Adrenal gland (tissue), 12 donors: ENCODE results near the gene KTI12. TPM values are rescaled to one million over a fixed set of nuclear protein-coding genes. Genes with fewer than 3 reads are reported as not detected.

Source experiments
- DNase-seq, 7 donors: peaks; one replicate each; pipeline ENCODE4 v3.0.0-alpha.2; 2019 to 2020
- H3K27ac ChIP-seq, 5 donors: fragments of 200-600 bp; sonication (generic) in 4 of 5; 1 replicate in 3 of 5; 2 replicates in 2 of 5; pipeline versions ENCODE4 v1.5.1 to v1.8.0; 2016 to 2020; ENCODE audit warnings: mild to moderate bottlenecking in 1 of 5
- H3K27me3 ChIP-seq: fragments of 200-600 bp; 2 replicates; pipeline ENCODE4 v1.8.0; 2021
- H3K36me3 ChIP-seq, 2 donors: fragments of 200-600 bp; replicated peaks in 1 of 2; 1 replicate in 1 of 2; 2 replicates in 1 of 2; pipeline versions ENCODE4 v1.5.1 to v1.8.0; 2018 to 2022
- H3K4me1 ChIP-seq, 2 donors: fragments of 200-600 bp; replicated peaks in 1 of 2; 1 replicate in 1 of 2; 2 replicates in 1 of 2; pipeline versions ENCODE4 v1.5.1 to v1.8.0; 2018 to 2021
- H3K4me3 ChIP-seq, 4 donors: fragments of 200-600 bp; sonication (generic) in 3 of 4; one replicate each; pipeline ENCODE4 v1.5.1; 2016 to 2018
- H3K9me3 ChIP-seq, 3 donors: fragments of 200-600 bp; sonication (generic) in 1 of 3; replicated peaks in 1 of 3; 1 replicate in 2 of 3; 2 replicates in 1 of 3; pipeline versions ENCODE4 v1.5.1 to v1.8.0; 2016 to 2021
- CTCF ChIP-seq, 6 experiments: fragments of 450-650 bp in 4 of 6; fragments of 200-600 bp in 2 of 6; sonication (generic) in 1 of 6; IDR thresholded peaks; 1 replicate in 5 of 6; 2 replicates in 1 of 6; pipeline versions ENCODE4 v1.5.1 to v1.8.0; 2016 to 2021; ENCODE audit warnings: antibody characterized with exemption in 6 of 6, mild to moderate bottlenecking in 2 of 6, moderate library complexity in 1 of 6
- POLR2A ChIP-seq, 2 donors: fragments of 450-650 bp; IDR thresholded peaks; one replicate each; pipeline ENCODE4 v1.6.1; 2017; ENCODE audit warnings: antibody characterized with exemption in 2 of 2, mild to moderate bottlenecking in 2 of 2, moderate library complexity in 1 of 2
- WGBS, 4 donors: extraction: QIAGEN DNeasy Blood & Tissue Kit in 2 of 4; methylation state at CpG; one replicate each; pipeline versions ENCODE4 v1.1.5 to v1.1.7; 2013 to 2017; 5-methylcytosine and 5-hydroxymethylcytosine counted together
- intact Hi-C, 2 donors: fragments of 100-400 bp; cut with DNase I; formaldehyde crosslinking; loops; one replicate each; pipeline versions ENCODE4 v1.14.1 to v1.15.0; 2022 to 2023
- polyA plus RNA-seq, 3 donors: library from polyadenylated mRNA; stranded (reverse); fragments of 200-250 nt in 2 of 3; fragments of 350-450 nt in 1 of 3; fragmentation: Illumina TruSeq in 1 of 3; extraction: RNeasy Lipid Tissue Mini Kit (QIAGEN cat#74804) in 1 of 3; gene quantifications; one replicate each; pipeline ENCODE4 v1.2.3, GENCODE V29; 2013 to 2014
- total RNA-seq, 9 donors: library from RNA; depleted of rRNA in 4 of 9; stranded (reverse); fragments of >200 nt in 4 of 9; fragments of 120-200 nt in 1 of 9; fragmentation: NEBNext Ultra II Directional in 1 of 9; extraction: Animal tissue kit (Norgen Biotek cat#: 25700) in 1 of 9; gene quantifications; one replicate each; pipeline versions ENCODE4 v1.1.0 to v1.2.4, GENCODE V29; 2013 to 2023
- donor health status: healthy with polysubstance abuse.
- donor health status: Bipolar disorder and iron deficiency.
- donor health status: DM: yes; HTN: yes; CAD: no.
- donor health status: DM: no; HTN: no; CAD: no.
- donor health status: DM: no; HTN: no; CAD: no.
- donor health status: DM: yes; HTN: yes; CAD: no.

KTI12 gene
- total and polyA plus RNA-seq, 12 donors: 4.7 to 20.4 (median 11.9) TPM

- DNase-seq: no peak
Measured at GRCh38 chr1:52003877-52004276, 29.7 kb downstream of the KTI12 start.

DNA sequence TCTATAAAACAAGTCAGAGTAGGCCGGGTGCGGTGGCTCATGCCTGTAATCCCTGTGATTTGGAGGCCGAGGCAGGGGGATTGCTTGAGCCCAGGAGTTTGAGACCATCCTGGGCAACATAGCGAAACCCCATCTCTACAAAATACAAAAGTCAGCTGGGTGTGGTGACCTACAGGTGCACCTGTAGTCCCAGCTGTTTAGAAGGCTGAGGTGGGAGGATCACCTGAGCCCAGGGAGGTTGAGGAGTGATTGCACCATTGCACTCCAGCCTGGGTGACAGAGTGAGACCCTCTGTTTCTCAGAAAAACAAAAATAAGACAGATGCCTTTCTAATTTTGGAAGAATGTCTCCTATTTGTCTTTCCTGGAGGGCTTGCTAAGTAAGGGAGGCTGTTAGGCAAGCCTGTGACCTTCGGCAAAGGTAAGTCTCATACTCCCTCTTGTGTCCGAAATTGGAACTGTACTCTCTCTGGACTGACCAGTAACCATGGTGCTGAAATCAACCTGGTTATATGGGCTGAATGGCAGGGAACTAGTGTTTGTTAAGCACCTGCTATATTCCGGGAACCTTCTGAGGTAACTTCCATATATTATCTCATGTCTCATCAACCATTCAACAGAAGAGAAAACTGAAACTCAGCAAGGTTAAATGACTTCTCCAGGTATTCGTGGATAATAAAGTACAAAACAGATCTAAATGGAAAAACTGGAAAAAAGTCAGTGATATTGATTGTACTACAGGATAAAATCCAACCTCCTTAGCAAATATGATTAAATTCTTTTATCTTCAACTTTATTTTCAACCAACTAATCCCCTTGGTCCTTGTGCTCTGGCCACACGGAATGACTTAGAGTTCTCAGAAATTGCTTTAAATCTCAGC, 31.3 kb downstream of the KTI12 start:
- H3K4me3 ChIP-seq: no peak overlapping the region
- no peak overlapping the region for H3K27ac ChIP-seq
- no peaks in the 10 kb centered on the region for H3K9me3 ChIP-seq
- TF ChIP-seq CTCF (IDR thresholded peaks at IDR 0.05) (peak; percentile 86 to 96 (median 95)), POLR2A (IDR thresholded peaks at IDR 0.05) (no peak)
- intact Hi-C loops: loop anchor here in 1 of 2 donors (5.0 kb wide), 1 partner anchor 105 kb away; no protein-coding TSS in a partner anchor
- DNase-seq: peak; percentile 59 to 81 (median 72)
- 41 to 48% (median 45%) methylated on average over 9 of the region's 9 CpGs for WGBS, 4 donors
- H3K36me3 ChIP-seq: no peaks in the 10 kb centered on the region
- no peaks in the 10 kb centered on the region for H3K27me3 ChIP-seq
- H3K4me1 ChIP-seq: peaks cover 6 to 11% of the 10 kb centered on the region in 2 donors

More at GRCh38 chr1:52003877-52004276, 29.7 kb downstream of the KTI12 start:
- Histone ChIP-seq H3K4me3 (no peak overlapping the region), H3K27ac (no peak overlapping the region), H3K36me3 (no peaks in the 10 kb centered on the region), H3K27me3 (no peaks in the 10 kb centered on the region), H3K4me1 (peaks cover 6 to 11% of the 10 kb centered on the region in 2 donors), H3K9me3 (no peaks in the 10 kb centered on the region)
- WGBS, 4 donors: 62 to 70% (median 68%) methylated on average over 4 of the region's 4 CpGs
- TF ChIP-seq CTCF (IDR thresholded peaks at IDR 0.05) (no peak), POLR2A (IDR thresholded peaks at IDR 0.05) (no peak)
- intact Hi-C loops: loop anchor here in 1 of 2 donors (5.0 kb wide), 1 partner anchor 107 kb away; no protein-coding TSS in a partner anchor

GRCh38 chr1:51998701-51999100, 34.9 kb downstream of the KTI12 start:
- no peak overlapping the region for H3K4me3 ChIP-seq
- no peak for DNase-seq
- intact Hi-C loops: loop anchor here in 1 of 2 donors (5.0 kb wide), 1 partner anchor 101 kb away; no protein-coding TSS in a partner anchor
- TF ChIP-seq CTCF (IDR thresholded peaks at IDR 0.05) (no peak), POLR2A (IDR thresholded peaks at IDR 0.05) (no peak)
- H3K27me3 ChIP-seq: no peaks in the 10 kb centered on the region
- no peak overlapping the region for H3K27ac ChIP-seq
- no peaks in the 10 kb centered on the region for H3K9me3 ChIP-seq
- no peaks in the 10 kb centered on the region for H3K36me3 ChIP-seq
- WGBS, 4 donors: 86 to 100% (median 93%) methylated on average over 1 of the region's 1 CpG
- no peaks in the 10 kb centered on the region for H3K4me1 ChIP-seq

- no peaks in the 10 kb centered on the region for H3K4me1 ChIP-seq
- no peak overlapping the region for H3K27ac ChIP-seq
- TF ChIP-seq POLR2A (IDR thresholded peaks at IDR 0.05) (no peak), CTCF (IDR thresholded peaks at IDR 0.05) (no peak)
- H3K9me3 ChIP-seq: no peaks in the 10 kb centered on the region
- H3K27me3 ChIP-seq: no peaks in the 10 kb centered on the region
- H3K4me3 ChIP-seq: no peak overlapping the region
- DNase-seq: no peak
- intact Hi-C loops: loop anchor here in 1 of 2 donors (5.0 kb wide), 1 partner anchor 101 kb away; no protein-coding TSS in a partner anchor
- WGBS, 4 donors: 57 to 72% (median 63%) methylated on average over 5 of the region's 5 CpGs
- no peaks in the 10 kb centered on the region for H3K36me3 ChIP-seq
Measured at GRCh38 chr1:51997974-51998382, 35.6 kb downstream of the KTI12 start.
